ENCODE measurements around the gene SLC25A45. TPM values are rescaled to one million over a fixed set of nuclear protein-coding genes. Genes with fewer than 3 reads are reported as not detected.

Gene SLC25A45
- total RNA-seq, 1 experiment from 2014 or later = 8.5 TPM

GRCh38 chr11:65393513-65394079 lies 11.2 kb upstream of the SLC25A45 start:
- H3K4me3 ChIP-seq (ENCODE audit: low read depth, low read length) = no peak overlapping the region
- intact Hi-C loops (cut with micrococcal nuclease; ENCODE audit: unreplicated experiment) = no loop called here
- no peak for DNase-seq
- peaks cover 3% of the 10 kb centered on the region for H3K36me3 ChIP-seq (ENCODE audit: control insufficient read depth, insufficient read depth, low read length)
- H3K4me1 ChIP-seq = no peaks in the 10 kb centered on the region
- CTCF ChIA-PET = no interaction called here
- H3K27ac Mint-ChIP-seq (ENCODE audit: unreplicated experiment) = no peak overlapping the region
- H3K36me3 Mint-ChIP-seq (ENCODE audit: insufficient read depth, unreplicated experiment) = peaks cover 39% of the 10 kb centered on the region
- H3K4me1 Mint-ChIP-seq (ENCODE audit: low read depth, unreplicated experiment) = peaks cover 5% of the 10 kb centered on the region
- BruUV-seq (replicated peaks) = no TSS peak
- POLR2A ChIA-PET = interaction anchor here (0.6 kb wide), 1 partner anchor 127 kb away, joined by 5 read pairs; no protein-coding TSS in a partner anchor
- no peaks in the 10 kb centered on the region for H3K27me3 ChIP-seq (replicated peaks; ENCODE audit: control insufficient read depth, insufficient read depth, low read length)
- no peak overlapping the region for H3K4me3 Mint-ChIP-seq (ENCODE audit: unreplicated experiment)
- H3K9me3 Mint-ChIP-seq (ENCODE audit: unreplicated experiment) = no peaks in the 10 kb centered on the region
- H3K9me3 ChIP-seq = no peaks in the 10 kb centered on the region
- TF ChIP-seq, protein P1, sequence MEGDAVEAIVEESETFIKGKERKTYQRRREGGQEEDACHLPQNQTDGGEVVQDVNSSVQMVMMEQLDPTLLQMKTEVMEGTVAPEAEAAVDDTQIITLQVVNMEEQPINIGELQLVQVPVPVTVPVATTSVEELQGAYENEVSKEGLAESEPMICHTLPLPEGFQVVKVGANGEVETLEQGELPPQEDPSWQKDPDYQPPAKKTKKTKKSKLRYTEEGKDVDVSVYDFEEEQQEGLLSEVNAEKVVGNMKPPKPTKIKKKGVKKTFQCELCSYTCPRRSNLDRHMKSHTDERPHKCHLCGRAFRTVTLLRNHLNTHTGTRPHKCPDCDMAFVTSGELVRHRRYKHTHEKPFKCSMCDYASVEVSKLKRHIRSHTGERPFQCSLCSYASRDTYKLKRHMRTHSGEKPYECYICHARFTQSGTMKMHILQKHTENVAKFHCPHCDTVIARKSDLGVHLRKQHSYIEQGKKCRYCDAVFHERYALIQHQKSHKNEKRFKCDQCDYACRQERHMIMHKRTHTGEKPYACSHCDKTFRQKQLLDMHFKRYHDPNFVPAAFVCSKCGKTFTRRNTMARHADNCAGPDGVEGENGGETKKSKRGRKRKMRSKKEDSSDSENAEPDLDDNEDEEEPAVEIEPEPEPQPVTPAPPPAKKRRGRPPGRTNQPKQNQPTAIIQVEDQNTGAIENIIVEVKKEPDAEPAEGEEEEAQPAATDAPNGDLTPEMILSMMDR (IDR thresholded peaks at IDR 0.05; ENCODE audit: insufficient read depth in 1 of 2, low read depth in 1 of 2, low read length in 1 of 2, severe bottlenecking in 1 of 2, unreplicated experiment in 1 of 2) = no peak
- H3K27me3 Mint-ChIP-seq (ENCODE audit: insufficient read depth, unreplicated experiment) = no peaks in the 10 kb centered on the region

- Histone ChIP-seq H3K9me3 (no peaks in the 10 kb centered on the region), H3K27me3 (replicated peaks; ENCODE audit: control insufficient read depth, insufficient read depth, low read length) (no peaks in the 10 kb centered on the region), H3K4me3 (ENCODE audit: low read depth, low read length) (no peak overlapping the region), H3K36me3 (ENCODE audit: control insufficient read depth, insufficient read depth, low read length) (no peaks in the 10 kb centered on the region; the same call in none of the 2 replicates), H3K4me1 (no peaks in the 10 kb centered on the region)
- intact Hi-C loops (cut with micrococcal nuclease; ENCODE audit: unreplicated experiment) = no loop called here
- no TSS peak for BruUV-seq (replicated peaks)
- H3K4me3 Mint-ChIP-seq (ENCODE audit: unreplicated experiment) = no peak overlapping the region
- H3K27ac Mint-ChIP-seq (ENCODE audit: unreplicated experiment) = no peak overlapping the region
- H3K27me3 Mint-ChIP-seq (ENCODE audit: insufficient read depth, unreplicated experiment) = no peaks in the 10 kb centered on the region
- ChIA-PET POLR2A (no interaction called here), CTCF (interaction anchor here (0.6 to 0.7 kb wide), 2 partner anchors 11 to 117 kb away, joined by 4 to 5 read pairs; no protein-coding TSS in a partner anchor)
- peaks cover 6% of the 10 kb centered on the region for H3K4me1 Mint-ChIP-seq (ENCODE audit: low read depth, unreplicated experiment)
- H3K9me3 Mint-ChIP-seq (ENCODE audit: unreplicated experiment) = no peaks in the 10 kb centered on the region
- H3K36me3 Mint-ChIP-seq (ENCODE audit: insufficient read depth, unreplicated experiment) = peaks cover 32% of the 10 kb centered on the region
- TF ChIP-seq, protein P1 (IDR thresholded peaks at IDR 0.05; ENCODE audit: insufficient read depth in 1 of 2, low read depth in 1 of 2, low read length in 1 of 2, severe bottlenecking in 1 of 2, unreplicated experiment in 1 of 2) = no peak
- DNase-seq = no peak
Measured at GRCh38 chr11:65392899-65393298, 10.5 kb upstream of the SLC25A45 start.

DNA sequence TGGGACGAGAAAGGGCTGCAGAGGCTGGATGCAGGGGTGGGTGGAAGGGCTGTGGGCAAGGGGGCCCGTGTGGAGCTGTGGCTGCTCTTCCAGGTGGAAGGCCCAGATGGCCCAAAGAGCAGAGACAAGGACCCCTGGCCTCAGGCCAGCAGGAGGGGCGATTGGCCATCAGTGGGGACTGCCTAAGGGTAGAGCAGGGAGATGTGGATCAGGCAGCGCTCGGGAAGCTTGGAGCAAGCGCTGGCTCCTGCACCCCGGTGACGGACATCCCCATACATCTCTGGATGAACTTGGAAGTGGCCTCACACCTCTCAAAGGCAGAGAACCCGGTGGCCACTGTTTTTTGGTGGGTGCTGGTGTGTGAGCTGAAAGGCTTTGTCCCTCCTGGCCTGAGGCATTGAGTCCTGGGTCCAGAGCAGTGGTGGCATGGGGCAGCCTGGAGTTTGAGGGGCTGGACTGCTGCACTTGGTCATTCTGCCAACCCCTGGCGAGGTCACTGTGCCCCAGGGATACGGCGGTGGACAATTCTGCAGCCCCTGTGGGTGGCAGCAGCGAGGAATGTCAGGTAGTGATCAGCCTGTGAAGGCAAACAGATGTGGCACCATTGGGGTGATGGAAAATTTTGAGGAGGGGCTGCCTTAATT lies 9.9 kb upstream of the SLC25A45 start:
- no TSS peak for BruUV-seq (replicated peaks)
- H3K36me3 Mint-ChIP-seq (ENCODE audit: insufficient read depth, unreplicated experiment) = peaks cover 26% of the 10 kb centered on the region
- no peak for DNase-seq
- ChIA-PET CTCF (interaction anchor here (0.6 to 0.7 kb wide), 2 partner anchors 11 to 117 kb away, joined by 4 to 5 read pairs; no protein-coding TSS in a partner anchor), POLR2A (no interaction called here)
- H3K9me3 Mint-ChIP-seq (ENCODE audit: unreplicated experiment) = no peaks in the 10 kb centered on the region
- Histone ChIP-seq H3K4me3 (ENCODE audit: low read depth, low read length) (no peak overlapping the region), H3K27me3 (replicated peaks; ENCODE audit: control insufficient read depth, insufficient read depth, low read length) (no peaks in the 10 kb centered on the region), H3K9me3 (no peaks in the 10 kb centered on the region), H3K36me3 (ENCODE audit: control insufficient read depth, insufficient read depth, low read length) (no peaks in the 10 kb centered on the region; the same call in none of the 2 replicates), H3K4me1 (peaks cover 4% of the 10 kb centered on the region; the same call in 1 of the 2 replicates)
- H3K27ac Mint-ChIP-seq (ENCODE audit: unreplicated experiment) = no peak overlapping the region
- TF ChIP-seq, protein P1 (IDR thresholded peaks at IDR 0.05; ENCODE audit: insufficient read depth in 1 of 2, low read depth in 1 of 2, low read length in 1 of 2, severe bottlenecking in 1 of 2, unreplicated experiment in 1 of 2) = no peak
- H3K27me3 Mint-ChIP-seq (ENCODE audit: insufficient read depth, unreplicated experiment) = no peaks in the 10 kb centered on the region
- no peak overlapping the region for H3K4me3 Mint-ChIP-seq (ENCODE audit: unreplicated experiment)
- peaks cover 6% of the 10 kb centered on the region for H3K4me1 Mint-ChIP-seq (ENCODE audit: low read depth, unreplicated experiment)
- intact Hi-C loops (cut with micrococcal nuclease; ENCODE audit: unreplicated experiment) = no loop called here
